Ectodermal cell (in vitro differentiated cells): Measurements from ENCODE around the gene BRF1.

Source experiments
- H3K27ac ChIP-seq: 2 replicates; pipeline ENCODE4 v1.7.0; 2013; ENCODE audit warnings: mild to moderate bottlenecking, low read depth, low read length; ENCODE audit not compliant: insufficient read depth, poor library complexity, severe bottlenecking
- H3K27me3 ChIP-seq: 2 replicates; pipeline ENCODE4 v1.7.0; 2013; ENCODE audit warnings: mild to moderate bottlenecking, low read length; ENCODE audit not compliant: insufficient read depth, control insufficient read depth, poor library complexity, severe bottlenecking
- H3K36me3 ChIP-seq: one replicate; pipeline ENCODE4 v1.7.0; 2013; ENCODE audit warnings: low read length; ENCODE audit not compliant: control insufficient read depth, insufficient read depth
- H3K4me1 ChIP-seq: one replicate; pipeline ENCODE4 v1.7.0; 2013; ENCODE audit warnings: low read length; ENCODE audit not compliant: control insufficient read depth, insufficient read depth
- H3K4me3 ChIP-seq: 2 replicates; pipeline ENCODE4 v1.7.0; 2013; ENCODE audit warnings: low read depth, low read length, control low read depth; ENCODE audit not compliant: insufficient read depth
- H3K9me3 ChIP-seq: 2 replicates; pipeline ENCODE4 v1.7.0; 2013; ENCODE audit warnings: mild to moderate bottlenecking, low read length, moderate library complexity; ENCODE audit not compliant: control insufficient read depth
- WGBS, 2 experiments: methylation state at CpG; one replicate each; pipeline ENCODE4 v1.1.7; 2013; ENCODE audit warnings: missing lambda C conversion rate in 2 of 2; 5-methylcytosine and 5-hydroxymethylcytosine counted together

The BRF1 gene

GRCh38 chr14:105314287-105315200 is 13.7 kb upstream of the BRF1 start, which contains the start of gene PACS2:
TSS of gene PACS2 (plus strand) at chr14:105314748. CDS start at chr14:105314919, 171 bp downstream.
- WGBS, 2 experiments, result 0% methylated on average over 163 of the region's 163 CpGs
- Histone ChIP-seq H3K4me3 (peak within 1 kb of the TSS; percentile 60), H3K4me1 (peaks cover 12% of the 10 kb centered on the region)

DNA sequence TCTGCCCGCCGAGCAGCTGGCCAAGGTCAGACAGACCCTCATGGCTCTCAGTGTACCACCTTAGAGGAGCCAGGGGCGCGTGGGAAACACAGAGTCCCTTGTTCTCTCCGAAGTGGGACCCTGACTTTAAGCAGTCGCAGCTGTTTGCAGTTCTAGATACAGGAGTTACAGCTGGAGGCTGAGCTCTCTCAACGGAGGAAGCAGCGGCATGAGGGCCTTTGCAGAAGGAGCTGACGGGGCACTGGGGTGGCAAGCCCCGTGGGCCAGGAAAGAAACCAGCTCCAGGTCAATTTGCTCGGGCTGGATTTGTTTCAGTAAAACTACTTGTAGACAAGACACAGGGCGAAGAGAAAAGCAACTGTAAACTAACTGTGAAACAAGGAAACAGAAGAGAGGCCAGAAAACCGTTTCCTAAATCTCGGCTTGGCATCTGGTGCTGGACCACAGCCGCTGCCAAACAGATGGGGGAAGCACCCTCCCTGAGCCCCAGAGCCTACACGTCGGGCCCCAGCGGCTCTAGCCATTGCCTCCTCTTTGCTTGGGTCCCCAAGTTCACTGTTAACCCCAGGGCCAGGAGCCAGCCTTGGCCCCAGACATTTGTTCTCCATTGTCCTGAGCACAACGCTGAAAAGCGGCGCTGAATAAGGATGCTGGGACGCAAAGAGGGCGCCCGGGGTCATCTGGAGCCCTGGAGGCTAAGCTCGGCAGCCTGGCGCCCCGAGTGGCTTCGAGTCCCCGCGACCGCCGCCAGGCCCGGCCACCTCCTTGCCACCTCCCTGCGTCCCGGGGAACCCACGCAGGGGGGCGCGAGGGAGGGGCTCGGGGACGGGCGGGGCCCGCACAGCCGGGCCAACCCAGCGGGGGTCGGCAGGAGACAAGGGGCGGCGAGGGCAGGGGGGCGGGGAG is 12.8 kb upstream of the BRF1 start:
- Histone ChIP-seq H3K9me3 (no peaks in the 10 kb centered on the region), H3K4me3 (peak overlapping the region; percentile 56), H3K27me3 (peaks cover 28% of the 10 kb centered on the region), H3K4me1 (peaks cover 12% of the 10 kb centered on the region), H3K27ac (no peak overlapping the region), H3K36me3 (no peaks in the 10 kb centered on the region)
- 30% methylated on average over 48 of the region's 48 CpGs for WGBS, 2 experiments

More at GRCh38 chr14:105314287-105315200, 13.7 kb upstream of the BRF1 start, which contains the start of gene PACS2:
- no peak within 1 kb of the TSS for H3K27ac ChIP-seq
- no peaks in the 10 kb centered on the region for H3K9me3 ChIP-seq
- H3K27me3 ChIP-seq, result peaks cover 28% of the 10 kb centered on the region
- H3K36me3 ChIP-seq, result no peaks in the 10 kb centered on the region

- Histone ChIP-seq H3K36me3 (no peaks in the 10 kb centered on the region), H3K9me3 (no peaks in the 10 kb centered on the region), H3K27ac (no peak overlapping the region), H3K4me3 (no peak overlapping the region), H3K27me3 (peaks cover 28% of the 10 kb centered on the region), H3K4me1 (peaks cover 12% of the 10 kb centered on the region)
- 94% methylated on average over 13 of the region's 13 CpGs for WGBS, 2 experiments
Observed at GRCh38 chr14:105312973-105313372, 12.2 kb upstream of the BRF1 start.

DNA sequence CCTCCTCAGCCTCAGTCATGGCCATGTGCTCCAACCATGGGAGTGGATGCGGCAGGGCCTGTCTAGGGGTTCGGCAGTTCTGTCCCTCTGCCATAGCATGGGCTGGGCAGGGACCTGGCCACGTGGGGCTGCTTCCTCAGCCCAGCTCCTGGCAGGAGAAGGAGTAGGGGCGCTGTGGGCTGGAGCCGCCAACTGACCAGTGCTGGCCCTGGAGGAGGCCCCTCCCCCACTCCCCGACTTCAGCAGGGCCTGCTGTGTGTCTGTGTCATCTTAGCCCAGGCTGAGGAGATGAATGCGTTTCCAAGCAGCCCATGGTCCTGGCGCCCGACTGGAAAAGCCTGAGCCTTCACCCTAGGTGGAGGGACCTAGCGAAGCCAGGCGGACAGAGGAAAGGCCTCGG is 11.0 kb upstream of the BRF1 start:
- peaks cover 12% of the 10 kb centered on the region for H3K4me1 ChIP-seq
- 64% methylated on average over 12 of the region's 12 CpGs for WGBS, 2 experiments
- no peak overlapping the region for H3K27ac ChIP-seq
- H3K9me3 ChIP-seq, result no peaks in the 10 kb centered on the region
- no peaks in the 10 kb centered on the region for H3K36me3 ChIP-seq
- H3K27me3 ChIP-seq, result peaks cover 28% of the 10 kb centered on the region
- H3K4me3 ChIP-seq, result no peak overlapping the region

GRCh38 chr14:105309371-105309770 is 8.6 kb upstream of the BRF1 start:
- no peaks in the 10 kb centered on the region for H3K4me1 ChIP-seq
- no peak overlapping the region for H3K4me3 ChIP-seq
- no peaks in the 10 kb centered on the region for H3K9me3 ChIP-seq
- no peaks in the 10 kb centered on the region for H3K36me3 ChIP-seq
- WGBS, 2 experiments, result 92 to 94% methylated on average over 8 of the region's 8 CpGs
- H3K27me3 ChIP-seq, result peaks cover 12% of the 10 kb centered on the region
- no peak overlapping the region for H3K27ac ChIP-seq

- Histone ChIP-seq H3K27me3 (no peaks in the 10 kb centered on the region), H3K9me3 (no peaks in the 10 kb centered on the region), H3K4me1 (no peaks in the 10 kb centered on the region), H3K4me3 (no peak overlapping the region), H3K27ac (no peak overlapping the region), H3K36me3 (no peaks in the 10 kb centered on the region)
- WGBS, 2 experiments, result 52% methylated on average over 4 of the region's 4 CpGs
Observed at GRCh38 chr14:105307052-105307727, 6.4 kb upstream of the BRF1 start.

DNA sequence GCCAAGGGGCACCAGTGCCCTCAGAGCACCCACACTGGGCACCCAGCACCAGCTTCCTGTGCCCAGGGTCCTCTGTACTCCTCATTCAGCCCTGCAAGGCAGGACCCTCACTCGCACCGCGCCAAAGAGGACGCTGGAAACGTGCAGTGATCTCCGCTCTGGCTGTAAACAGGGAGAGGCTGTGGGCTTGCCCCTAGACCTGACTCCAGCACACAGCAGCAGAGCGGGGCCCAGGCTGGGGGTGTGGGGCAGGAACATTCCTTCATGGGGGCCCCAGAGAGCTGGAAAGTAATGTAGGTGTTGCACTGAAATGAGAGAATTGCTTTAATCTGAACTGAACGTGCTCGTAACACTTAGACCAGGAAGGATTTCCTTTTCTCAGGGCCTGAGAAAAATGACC is 5.0 kb upstream of the BRF1 start:
- H3K36me3 ChIP-seq, result no peaks in the 10 kb centered on the region
- WGBS, 2 experiments, result 91 to 92% methylated on average over 9 of the region's 9 CpGs
- H3K27ac ChIP-seq, result no peak overlapping the region
- H3K9me3 ChIP-seq, result no peaks in the 10 kb centered on the region
- no peaks in the 10 kb centered on the region for H3K4me1 ChIP-seq
- H3K27me3 ChIP-seq, result peaks cover 6% of the 10 kb centered on the region
- H3K4me3 ChIP-seq, result no peak overlapping the region

GRCh38 chr14:105305345-105305744 is 4.5 kb upstream of the BRF1 start:
- Histone ChIP-seq H3K9me3 (no peaks in the 10 kb centered on the region), H3K36me3 (no peaks in the 10 kb centered on the region), H3K4me1 (no peaks in the 10 kb centered on the region), H3K4me3 (no peak overlapping the region), H3K27me3 (peaks cover 6% of the 10 kb centered on the region), H3K27ac (no peak overlapping the region)
- WGBS, 2 experiments, result 89 to 92% methylated on average over 9 of the region's 9 CpGs

DNA sequence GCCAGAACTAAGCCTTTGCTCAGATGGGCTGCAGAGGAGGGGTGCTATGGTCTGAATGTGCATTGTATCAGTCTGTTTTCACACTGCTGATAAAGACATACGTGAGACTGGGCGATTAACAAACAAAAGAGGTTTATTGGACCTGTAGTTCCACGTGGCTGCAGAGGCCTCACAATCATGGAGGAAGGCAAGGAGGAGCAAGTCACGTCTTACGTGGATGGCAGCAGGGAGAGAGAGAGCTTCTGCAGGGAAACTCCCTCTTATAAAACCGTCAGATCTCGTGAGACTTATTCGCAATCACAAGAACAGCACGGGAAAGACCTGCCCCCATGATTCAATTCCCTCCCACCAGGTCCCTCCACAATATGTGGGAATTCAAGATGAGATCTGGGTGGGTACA is 3.8 kb upstream of the BRF1 start:
- Histone ChIP-seq H3K36me3 (no peaks in the 10 kb centered on the region), H3K4me3 (no peak overlapping the region), H3K9me3 (no peaks in the 10 kb centered on the region), H3K27me3 (peaks cover 13% of the 10 kb centered on the region), H3K4me1 (no peaks in the 10 kb centered on the region), H3K27ac (no peak overlapping the region)
- 86 to 95% methylated on average over 9 of the region's 9 CpGs for WGBS, 2 experiments
